OCI-LY7 (cell line): ENCODE results near the gene DCAKD. TPM values are rescaled to one million over a fixed set of nuclear protein-coding genes. Genes with fewer than 3 reads are reported as not detected.

Experiments
- BruUV-seq: library from RNA; stranded (reverse); fragments of 400-500 nt; replicated peaks from 2 replicates; lab custom pipeline; 2021; lab: Mats Ljungman, UMichigan
- CTCF ChIA-PET: fragments of 300-600 bp; sonication (Branson Sonifier 250); formaldehyde crosslinking; loops from one replicate; lab custom pipeline; 2022; ENCODE audit warnings: antibody characterized with exemption; ENCODE audit not compliant: unreplicated experiment; lab: Charles Lee
- POLR2A ChIA-PET: fragments of 300-600 bp; sonication (Branson Sonifier 250); formaldehyde crosslinking; loops from one replicate; lab custom pipeline; 2022; ENCODE audit warnings: antibody characterized with exemption; lab: Charles Lee
- DNase-seq: peaks from one replicate; pipeline ENCODE4 v3.0.0-alpha.2; 2015; ENCODE audit warnings: low spot score
- H2AFZ ChIP-seq: fragments of 200-600 bp; sonication (generic), shearing (Covaris generic); 2 replicates; pipeline ENCODE4 v1.6.1; 2014; ENCODE audit warnings: mild to moderate bottlenecking, antibody characterized with exemption, low read length, moderate library complexity
- H3K27ac ChIP-seq: fragments of 200-600 bp; sonication (generic); 2 replicates; pipeline ENCODE4 v1.5.1; 2014; ENCODE audit warnings: mixed run types, low read depth, mild to moderate bottlenecking, moderate library complexity, low read length, inconsistent platforms; ENCODE audit not compliant: poor library complexity, severe bottlenecking
- H3K36me3 ChIP-seq: fragments of 200-600 bp; sonication (generic); 2 replicates; pipeline ENCODE4 v1.6.1; 2014; ENCODE audit warnings: mild to moderate bottlenecking, antibody characterized with exemption, low read length, moderate library complexity, mixed read lengths; ENCODE audit not compliant: insufficient read depth
- H3K4me1 ChIP-seq: fragments of 200-600 bp; sonication (generic); 2 replicates; pipeline ENCODE4 v1.5.1; 2014; ENCODE audit warnings: mild to moderate bottlenecking, low read length; ENCODE audit not compliant: insufficient read depth, poor library complexity, severe bottlenecking
- H3K4me2 ChIP-seq: fragments of 200-600 bp; sonication (generic); 2 replicates; pipeline ENCODE4 v1.6.1; 2014; ENCODE audit warnings: mild to moderate bottlenecking, low read length
- H3K4me3 ChIP-seq: fragments of 200-600 bp; sonication (generic); 2 replicates; pipeline ENCODE4 v1.5.1; 2014; ENCODE audit warnings: mild to moderate bottlenecking, low read depth, low read length; ENCODE audit not compliant: poor library complexity, severe bottlenecking
- H3K79me2 ChIP-seq: fragments of 200-600 bp; sonication (generic); 2 replicates; pipeline ENCODE4 v1.6.1; 2016; ENCODE audit warnings: low read depth, mild to moderate bottlenecking, low read length, moderate library complexity, mixed read lengths; ENCODE audit not compliant: insufficient read depth
- H3K9me2 ChIP-seq: fragments of 200-600 bp; sonication (generic); 2 replicates; pipeline ENCODE4 v1.6.1; 2016; ENCODE audit warnings: mild to moderate bottlenecking, low read length, mixed read lengths; ENCODE audit not compliant: insufficient read depth
- H3K9me3 ChIP-seq: fragments of 200-600 bp; sonication (generic); 2 replicates; pipeline ENCODE4 v1.6.1; 2014; ENCODE audit warnings: mild to moderate bottlenecking, mixed run types, low read length, mixed read lengths
- H4K20me1 ChIP-seq: fragments of 200-600 bp; sonication (generic); 2 replicates; pipeline ENCODE4 v1.6.1; 2014; ENCODE audit warnings: mild to moderate bottlenecking, antibody characterized with exemption, low read length, moderate library complexity, mixed read lengths; ENCODE audit not compliant: insufficient read depth
- EZH2phosphoT487 ChIP-seq: fragments of 200-600 bp; sonication (generic); IDR thresholded peaks from 2 replicates; pipeline ENCODE4 v1.6.1; 2018; ENCODE audit warnings: low read depth, borderline replicate concordance, mild to moderate bottlenecking, mixed run types, antibody characterized with exemption, low read length, moderate library complexity, mixed read lengths
- intact Hi-C: fragments of 100-400 bp; cut with micrococcal nuclease; formaldehyde crosslinking; loops from one replicate; pipeline ENCODE4 v1.10.0; 2022; ENCODE audit not compliant: unreplicated experiment
- total RNA-seq, 2 experiments: library from RNA; depleted of rRNA in 1 of 2; stranded (reverse); fragments of >200 nt in 1 of 2; shearing (Covaris generic) in 1 of 2; gene quantifications; 2 replicates each; pipeline ENCODE4 v1.2.3, GENCODE V29; 2014 to 2022
- TF ChIP-seq, protein P1 (sequence below): fragments of 200-600 bp; sonication (generic); conservative IDR thresholded peaks from 2 replicates; pipeline ENCODE4 v1.5.1; 2014; ENCODE audit warnings: mild to moderate bottlenecking, antibody characterized with exemption, low read length, moderate library complexity, mixed read lengths

The DCAKD gene
- total RNA-seq, 2 experiments from 2014 or later: 40.8 to 45.6 TPM

DNA sequence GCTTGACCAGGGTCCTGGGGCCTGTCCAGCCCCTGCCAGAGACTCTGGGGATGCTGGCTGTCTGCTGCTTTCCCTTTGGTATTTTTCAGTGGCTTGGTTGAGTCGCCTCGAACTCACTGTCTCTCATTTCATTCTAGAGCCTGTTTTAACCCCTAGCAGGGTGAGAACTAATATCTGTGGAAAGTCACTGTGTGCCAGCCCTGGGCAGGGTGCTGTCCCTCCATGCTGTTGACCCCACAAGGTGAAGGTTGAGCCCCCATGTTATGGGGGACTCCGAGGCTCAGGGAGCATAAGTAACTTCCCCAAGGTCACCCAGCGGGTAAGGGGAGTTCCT lies 33.0 kb downstream of the DCAKD start:
- no peak overlapping the region for H3K27ac ChIP-seq
- no peaks in the 10 kb centered on the region for H4K20me1 ChIP-seq
- peak overlapping the region; percentile 41; the same call in 1 of the 2 replicates for H2AFZ ChIP-seq
- no peak overlapping the region for H3K4me3 ChIP-seq
- DNase-seq: no peak
- TF ChIP-seq EZH2phosphoT487: no peak
- TF ChIP-seq, protein P1, sequence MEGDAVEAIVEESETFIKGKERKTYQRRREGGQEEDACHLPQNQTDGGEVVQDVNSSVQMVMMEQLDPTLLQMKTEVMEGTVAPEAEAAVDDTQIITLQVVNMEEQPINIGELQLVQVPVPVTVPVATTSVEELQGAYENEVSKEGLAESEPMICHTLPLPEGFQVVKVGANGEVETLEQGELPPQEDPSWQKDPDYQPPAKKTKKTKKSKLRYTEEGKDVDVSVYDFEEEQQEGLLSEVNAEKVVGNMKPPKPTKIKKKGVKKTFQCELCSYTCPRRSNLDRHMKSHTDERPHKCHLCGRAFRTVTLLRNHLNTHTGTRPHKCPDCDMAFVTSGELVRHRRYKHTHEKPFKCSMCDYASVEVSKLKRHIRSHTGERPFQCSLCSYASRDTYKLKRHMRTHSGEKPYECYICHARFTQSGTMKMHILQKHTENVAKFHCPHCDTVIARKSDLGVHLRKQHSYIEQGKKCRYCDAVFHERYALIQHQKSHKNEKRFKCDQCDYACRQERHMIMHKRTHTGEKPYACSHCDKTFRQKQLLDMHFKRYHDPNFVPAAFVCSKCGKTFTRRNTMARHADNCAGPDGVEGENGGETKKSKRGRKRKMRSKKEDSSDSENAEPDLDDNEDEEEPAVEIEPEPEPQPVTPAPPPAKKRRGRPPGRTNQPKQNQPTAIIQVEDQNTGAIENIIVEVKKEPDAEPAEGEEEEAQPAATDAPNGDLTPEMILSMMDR: no peak
- H3K4me2 ChIP-seq: peak overlapping the region; percentile 57; the same call in 1 of the 2 replicates
- H3K79me2 ChIP-seq: no peaks in the 10 kb centered on the region
- BruUV-seq: no TSS peak
- peaks cover 14% of the 10 kb centered on the region for H3K4me1 ChIP-seq
- H3K9me3 ChIP-seq: no peaks in the 10 kb centered on the region
- intact Hi-C loops: loop anchor here (5.0 kb wide), 1 partner anchor 79 kb away; no protein-coding TSS in a partner anchor
- ChIA-PET CTCF (no interaction called here), POLR2A (interaction anchor here (0.6 kb wide), 1 partner anchor 31 kb away, joined by 6 read pairs; no protein-coding TSS in a partner anchor)
- no peaks in the 10 kb centered on the region for H3K36me3 ChIP-seq
- no peaks in the 10 kb centered on the region for H3K9me2 ChIP-seq

DNA sequence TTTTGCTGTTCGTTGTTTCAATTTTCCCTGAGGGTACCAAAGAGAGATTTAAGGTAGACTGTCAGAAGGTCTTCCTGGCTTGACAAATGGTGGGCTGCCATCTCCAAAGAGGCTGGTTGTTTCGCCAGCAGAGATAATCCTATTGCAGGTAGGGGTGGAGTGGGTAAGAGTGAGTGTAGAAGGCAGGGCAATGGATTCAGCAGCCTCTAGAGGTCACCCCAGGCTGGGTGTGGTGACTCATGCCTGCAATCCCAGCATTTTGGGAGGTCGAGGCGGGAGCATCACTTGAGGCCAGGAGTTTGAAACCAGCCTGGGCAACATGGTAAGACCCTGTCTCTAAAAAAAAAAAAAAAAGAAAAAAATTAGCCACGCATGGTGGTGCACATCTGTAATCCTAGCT lies 34.6 kb downstream of the DCAKD start:
- intact Hi-C loops: loop anchor here (5.0 kb wide), 1 partner anchor 80 kb away; no protein-coding TSS in a partner anchor
- no peak overlapping the region for H3K4me3 ChIP-seq

DNA sequence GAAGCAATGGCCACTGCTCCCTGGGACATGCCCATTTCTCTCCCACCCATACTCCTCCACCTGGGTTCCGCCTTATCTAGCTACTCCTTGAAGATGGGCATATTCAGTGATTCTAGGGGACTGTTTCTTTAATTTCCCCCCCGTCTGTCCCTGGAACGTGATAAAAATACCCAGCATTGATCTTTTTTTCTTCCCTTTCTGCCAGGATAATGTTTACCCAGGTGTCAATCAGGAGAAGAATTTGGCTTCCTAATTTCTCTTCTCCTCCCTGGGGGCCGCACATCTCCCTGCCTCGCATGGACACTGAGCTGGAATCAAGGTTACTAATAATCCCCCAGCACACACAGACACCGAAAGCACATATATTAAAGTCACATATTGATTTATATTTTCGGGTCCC lies 35.2 kb downstream of the DCAKD start:
- H2AFZ ChIP-seq: no peak overlapping the region
- no peak overlapping the region for H3K4me3 ChIP-seq
- POLR2A ChIA-PET: no interaction called here
- peaks cover 6% of the 10 kb centered on the region for H3K4me1 ChIP-seq
- no TSS peak for BruUV-seq
- no peaks in the 10 kb centered on the region for H3K36me3 ChIP-seq
- H3K9me2 ChIP-seq: no peaks in the 10 kb centered on the region
- intact Hi-C loops: loop anchor here (5.0 kb wide), 1 partner anchor 81 kb away; no protein-coding TSS in a partner anchor
- H3K4me2 ChIP-seq: no peak overlapping the region
- DNase-seq: no peak
- no peaks in the 10 kb centered on the region for H3K9me3 ChIP-seq
- CTCF ChIA-PET: no interaction called here
- H3K79me2 ChIP-seq: no peaks in the 10 kb centered on the region
- TF ChIP-seq, protein P1: no peak
- TF ChIP-seq EZH2phosphoT487: no peak
- H4K20me1 ChIP-seq: no peaks in the 10 kb centered on the region
- no peak overlapping the region for H3K27ac ChIP-seq

More for the DNA sequence above, 34.6 kb downstream of the DCAKD start:
- Histone ChIP-seq H3K9me2 (no peaks in the 10 kb centered on the region), H3K9me3 (no peaks in the 10 kb centered on the region), H2AFZ (no peak overlapping the region), H3K27ac (no peak overlapping the region), H3K4me1 (peaks cover 6% of the 10 kb centered on the region), H3K4me2 (no peak overlapping the region), H3K79me2 (no peaks in the 10 kb centered on the region), H3K36me3 (no peaks in the 10 kb centered on the region), H4K20me1 (no peaks in the 10 kb centered on the region)
- TF ChIP-seq EZH2phosphoT487: no peak
- TF ChIP-seq, protein P1: peak; percentile 73
- DNase-seq: peak; percentile 29
- ChIA-PET CTCF (no interaction called here), POLR2A (interaction anchor here (0.7 kb wide), 1 partner anchor 15 kb away, joined by 3 read pairs; no protein-coding TSS in a partner anchor)
- BruUV-seq: no TSS peak
